IPS-18c (cell line): ENCODE data around the gene ST3GAL6.

Experiments
- H3K4me3 ChIP-seq: 2 replicates; pipeline ENCODE4 v1.7.0; 2013; ENCODE audit warnings: low read depth, mild to moderate bottlenecking, low read length, moderate library complexity; ENCODE audit not compliant: insufficient read depth
- H3K9me3 ChIP-seq: one replicate; pipeline ENCODE4 v1.6.1; 2013; ENCODE audit warnings: mild to moderate bottlenecking, low read length, moderate library complexity; ENCODE audit not compliant: control insufficient read depth, insufficient read depth

ST3GAL6 gene

DNA sequence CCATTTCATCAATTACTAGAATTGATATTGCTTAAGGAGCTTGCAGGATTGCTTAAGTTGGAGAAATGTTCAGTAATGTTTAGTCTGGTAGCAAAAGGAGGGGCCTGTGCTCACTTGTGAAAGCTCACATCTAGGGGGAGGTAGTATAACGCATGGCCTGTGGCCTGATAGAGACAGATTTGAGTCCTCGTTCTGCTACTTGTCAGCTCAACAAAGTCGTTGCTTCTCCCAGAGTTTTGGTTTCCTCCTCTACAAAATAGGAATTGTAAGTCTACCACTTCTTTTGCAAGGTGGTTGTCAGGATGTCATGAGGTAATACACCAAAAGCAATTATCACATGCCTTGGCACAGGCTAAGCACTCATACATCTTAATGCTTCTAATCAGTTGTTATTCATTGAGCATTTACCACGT is 1.3 kb downstream of the ST3GAL6 start:
- H3K4me3 ChIP-seq = no peak overlapping the region

DNA sequence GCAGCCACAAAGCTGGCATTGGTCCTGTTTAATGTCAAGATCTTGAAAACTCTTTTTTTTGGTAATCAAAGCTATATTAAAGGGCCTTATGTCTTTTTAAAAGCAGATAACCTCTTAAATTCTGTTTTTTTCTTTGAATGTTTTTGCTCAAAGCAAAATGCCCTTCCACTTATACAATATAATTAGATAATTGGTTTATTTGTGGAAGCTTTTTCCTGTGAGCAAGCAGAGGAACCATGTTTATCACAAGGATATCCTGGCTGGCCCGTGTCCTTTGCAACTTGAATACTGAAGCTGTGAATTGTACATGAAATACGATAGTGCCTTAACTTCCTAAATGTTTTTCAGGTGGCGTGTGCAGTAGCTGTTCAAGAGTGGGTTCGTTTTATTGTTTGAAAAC is 2.6 kb downstream of the ST3GAL6 start:
- no peaks in the 10 kb centered on the region for H3K9me3 ChIP-seq
- H3K4me3 ChIP-seq = no peak overlapping the region

More for the DNA sequence above, 1.3 kb downstream of the ST3GAL6 start:
- H3K9me3 ChIP-seq = no peaks in the 10 kb centered on the region

DNA sequence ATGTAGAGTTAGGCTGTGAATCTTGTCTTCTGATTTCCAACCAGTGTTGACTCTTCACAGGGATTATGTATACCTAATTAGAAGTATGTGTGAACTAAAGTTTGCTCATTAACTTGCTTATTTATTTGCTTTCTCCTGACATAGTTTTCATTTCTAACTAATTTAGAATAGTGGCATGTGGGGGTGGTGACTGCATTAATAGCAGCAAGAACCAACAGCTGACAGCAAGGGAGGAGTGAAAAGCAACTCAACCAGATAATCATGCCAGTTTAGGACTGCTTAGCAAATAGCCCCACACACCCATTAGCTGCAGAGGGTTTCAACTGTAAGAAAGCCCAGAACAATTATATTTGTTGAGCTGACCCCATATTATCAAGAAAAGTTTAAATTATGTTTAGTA is 3.8 kb downstream of the ST3GAL6 start:
- Histone ChIP-seq H3K9me3 (no peaks in the 10 kb centered on the region), H3K4me3 (no peak overlapping the region)

DNA sequence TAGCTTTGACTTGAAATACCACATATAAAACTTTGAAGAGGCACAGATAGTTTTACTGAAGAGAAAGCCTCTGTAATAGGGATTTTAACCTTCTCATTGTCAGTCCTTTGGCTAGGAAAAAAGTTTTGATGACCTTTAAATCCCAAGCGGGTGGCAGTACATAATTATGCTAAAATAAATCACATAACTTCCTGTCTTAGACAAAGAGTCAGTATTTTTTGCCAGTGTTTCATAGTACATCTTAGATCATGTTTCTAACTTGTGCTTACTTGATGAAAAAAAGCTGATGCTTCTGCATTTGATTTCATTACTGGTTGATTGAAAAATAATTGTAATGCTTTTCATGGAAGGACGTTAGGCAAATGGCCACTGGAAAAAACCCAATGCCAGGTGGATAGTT is 5.8 kb downstream of the ST3GAL6 start:
- H3K4me3 ChIP-seq = no peak overlapping the region
- no peaks in the 10 kb centered on the region for H3K9me3 ChIP-seq

DNA sequence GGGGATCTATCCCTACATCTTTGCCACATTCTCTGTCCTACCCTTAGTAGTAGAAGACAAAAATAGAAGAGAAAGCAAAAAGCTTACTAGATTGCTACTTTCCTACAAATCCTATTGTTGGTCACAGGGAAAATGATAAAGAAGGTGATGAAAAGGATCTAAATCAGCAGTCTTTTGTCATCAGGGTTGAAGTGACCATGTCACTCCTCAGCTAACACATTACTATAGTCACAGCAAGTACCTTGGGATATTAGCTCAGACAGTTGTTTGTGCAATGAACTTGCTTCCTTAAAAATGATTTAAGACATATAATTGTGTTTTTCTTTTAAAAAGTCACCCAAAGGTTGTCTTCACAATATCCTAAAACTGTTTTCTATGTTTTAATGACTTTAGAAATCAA is 6.3 kb downstream of the ST3GAL6 start:
- Histone ChIP-seq H3K9me3 (no peaks in the 10 kb centered on the region), H3K4me3 (no peak overlapping the region)

DNA sequence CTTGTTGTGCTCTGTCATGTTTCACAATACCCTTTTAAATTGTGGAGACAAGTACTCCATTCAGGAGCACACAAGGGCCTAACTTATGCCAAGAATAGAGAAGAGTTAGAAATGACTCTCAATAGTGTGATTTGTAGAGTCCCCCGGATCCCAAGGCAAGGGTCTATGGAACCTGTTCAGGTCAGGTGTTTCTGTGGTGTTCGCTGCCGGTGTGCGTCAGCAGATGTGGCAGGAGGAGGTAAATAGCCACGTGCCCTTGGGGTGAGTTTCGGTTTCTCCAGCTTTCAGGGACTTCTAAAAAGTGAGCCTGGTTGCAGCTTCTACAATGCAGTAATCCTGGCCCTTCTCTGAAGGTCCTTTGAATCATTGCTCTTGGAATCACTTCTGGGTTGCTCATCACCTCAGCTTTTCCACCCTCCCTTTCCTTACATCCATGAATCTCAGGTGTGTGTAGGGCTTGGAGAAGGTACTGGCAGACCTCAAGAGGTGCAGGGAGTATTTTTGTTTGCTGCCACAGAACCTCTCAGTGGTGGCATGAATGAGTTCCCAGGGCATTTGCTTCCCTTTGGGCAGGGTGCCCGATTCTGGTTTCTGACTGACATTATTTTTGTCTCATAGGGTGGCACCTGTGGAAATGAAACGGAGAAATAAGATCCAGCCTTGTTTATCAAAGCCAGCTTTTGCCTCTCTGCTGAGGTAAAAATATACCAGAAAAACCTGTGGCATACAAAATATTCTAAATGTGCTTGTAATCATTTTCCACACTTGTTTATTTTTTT is 7.3 kb downstream of the ST3GAL6 start:
- H3K9me3 ChIP-seq = no peaks in the 10 kb centered on the region
- no peak overlapping the region for H3K4me3 ChIP-seq

DNA sequence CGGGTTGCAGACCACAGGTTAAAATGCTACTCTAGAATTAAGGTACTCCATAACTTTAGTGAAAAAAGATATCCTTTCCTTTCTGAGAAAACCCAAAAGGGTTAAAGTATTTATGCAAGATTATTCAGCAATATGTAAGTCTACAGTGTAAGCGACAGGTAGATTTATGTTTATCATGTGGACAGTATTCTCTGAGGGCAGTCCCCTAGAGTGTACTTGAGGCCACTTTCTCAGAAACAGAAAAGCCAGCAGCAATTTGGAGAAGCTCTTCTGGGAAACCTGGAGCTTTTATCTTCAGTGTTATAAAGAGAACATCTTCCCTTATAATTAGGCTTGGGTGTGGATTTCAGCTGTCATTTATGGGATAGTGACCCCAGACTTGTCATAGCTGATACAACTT is 8.9 kb downstream of the ST3GAL6 start:
- H3K4me3 ChIP-seq = no peak overlapping the region

DNA sequence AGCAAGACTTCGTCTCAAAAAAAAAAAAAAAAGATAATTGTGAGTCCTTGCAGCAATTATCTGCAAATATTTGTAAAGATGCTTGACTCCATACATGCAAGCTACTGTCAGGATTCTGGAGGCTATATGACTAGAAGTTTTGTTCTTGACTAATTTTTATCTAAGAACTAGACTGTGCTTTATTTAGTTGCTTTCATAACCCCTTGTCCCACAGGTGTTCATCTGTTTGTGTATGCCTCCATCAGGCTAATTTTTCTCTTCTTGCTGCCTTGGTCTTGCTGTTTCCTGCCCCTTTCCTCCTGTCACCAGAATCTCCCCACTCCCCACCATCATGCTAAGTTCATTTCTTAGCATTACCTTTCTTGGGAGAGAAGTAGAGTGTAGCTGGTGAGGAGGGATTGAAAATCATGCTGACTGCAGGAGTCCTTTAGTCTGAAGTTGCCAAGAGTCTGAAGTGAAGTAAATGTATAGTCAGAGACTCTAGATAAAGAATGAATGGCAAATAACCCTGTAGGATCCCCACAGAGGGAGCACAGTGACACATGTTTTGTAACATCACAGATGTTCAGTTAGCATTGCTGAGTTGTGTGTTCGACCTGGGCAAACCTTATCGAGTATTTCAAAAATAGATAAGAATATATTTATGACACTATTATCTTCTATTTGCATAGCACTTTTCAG is 12.5 kb downstream of the ST3GAL6 start:
- no peak overlapping the region for H3K4me3 ChIP-seq

More for the DNA sequence above, 8.9 kb downstream of the ST3GAL6 start:
- H3K9me3 ChIP-seq = no peaks in the 10 kb centered on the region

DNA sequence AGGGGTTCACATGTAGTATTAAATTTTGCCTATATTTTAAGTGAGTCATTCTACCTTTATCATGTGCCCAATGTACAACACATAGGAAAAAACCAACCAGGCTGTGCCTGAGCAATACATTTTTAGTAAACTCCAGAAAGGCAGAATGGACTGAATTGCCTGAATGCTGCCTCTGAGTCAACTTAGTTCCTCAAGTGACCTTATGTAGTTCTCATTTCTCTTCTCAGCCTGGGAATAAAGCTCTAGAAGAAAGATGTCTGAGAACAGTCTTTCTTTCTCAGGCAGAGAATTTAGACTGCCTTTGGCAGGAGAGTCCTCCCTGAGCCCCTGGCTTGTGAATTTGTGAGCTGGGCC is 13.0 kb downstream of the ST3GAL6 start:
- H3K4me3 ChIP-seq = no peak overlapping the region
- H3K9me3 ChIP-seq = no peaks in the 10 kb centered on the region

More for the DNA sequence above, 12.5 kb downstream of the ST3GAL6 start:
- no peaks in the 10 kb centered on the region for H3K9me3 ChIP-seq

DNA sequence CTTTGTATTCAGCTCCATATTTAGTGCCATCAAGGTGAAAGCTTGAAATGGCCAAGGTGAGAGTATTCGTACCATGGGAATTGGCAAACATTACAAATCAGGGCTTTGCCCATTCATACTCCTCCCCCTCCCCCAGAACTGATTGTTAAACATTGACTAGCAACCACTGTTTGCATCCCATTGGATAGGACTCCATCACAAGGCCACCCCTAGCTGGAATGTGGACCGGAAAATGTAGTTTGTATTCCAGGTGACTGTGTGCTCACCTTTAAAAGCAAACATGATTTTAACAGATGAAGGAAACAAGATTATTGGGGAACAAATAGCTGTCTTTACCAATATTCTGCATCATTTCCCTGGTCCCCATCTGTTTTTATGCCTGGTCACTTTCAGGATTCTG is 14.1 kb downstream of the ST3GAL6 start:
- Histone ChIP-seq H3K9me3 (no peaks in the 10 kb centered on the region), H3K4me3 (no peak overlapping the region)

DNA sequence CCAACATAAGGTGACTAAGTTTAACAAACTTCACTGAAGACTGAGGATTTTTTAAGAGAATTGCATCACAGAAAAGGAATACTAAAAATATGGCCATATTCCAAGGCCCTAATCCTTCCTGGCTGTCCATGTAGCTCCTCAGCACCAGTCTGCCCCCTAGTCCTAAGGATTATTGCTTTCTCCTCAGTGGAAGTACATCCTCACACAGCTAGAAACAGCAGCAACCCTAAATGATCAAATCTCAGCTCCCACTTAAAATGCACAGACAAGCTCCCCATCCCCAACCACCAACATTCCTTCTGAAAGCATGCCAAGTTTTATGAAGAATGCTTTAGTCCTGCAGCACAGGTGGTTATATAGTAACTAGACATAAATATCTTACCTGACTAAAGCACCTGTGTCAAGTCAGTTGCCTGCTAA is 14.7 kb downstream of the ST3GAL6 start:
- no peaks in the 10 kb centered on the region for H3K9me3 ChIP-seq
- H3K4me3 ChIP-seq = no peak overlapping the region

DNA sequence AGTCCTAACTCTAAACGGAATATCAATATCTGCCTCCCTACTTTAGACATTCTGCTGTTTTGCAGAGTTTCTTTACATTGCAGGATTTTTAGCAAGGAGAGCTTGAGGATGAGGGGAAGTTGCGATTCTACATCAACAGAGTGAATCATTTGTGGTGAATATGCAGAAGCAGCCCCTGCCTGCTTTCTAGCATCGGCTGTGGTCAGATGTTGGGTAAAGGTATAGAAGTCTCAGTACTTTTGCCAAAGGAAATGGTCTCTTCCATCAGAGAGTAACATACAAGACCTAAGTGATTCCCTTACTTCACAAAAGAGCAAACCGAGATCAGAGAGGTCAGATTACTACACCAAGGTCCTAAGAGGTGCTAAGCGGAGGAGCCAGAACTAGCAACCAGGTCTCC is 15.2 kb downstream of the ST3GAL6 start:
- Histone ChIP-seq H3K9me3 (no peaks in the 10 kb centered on the region), H3K4me3 (no peak overlapping the region)

DNA sequence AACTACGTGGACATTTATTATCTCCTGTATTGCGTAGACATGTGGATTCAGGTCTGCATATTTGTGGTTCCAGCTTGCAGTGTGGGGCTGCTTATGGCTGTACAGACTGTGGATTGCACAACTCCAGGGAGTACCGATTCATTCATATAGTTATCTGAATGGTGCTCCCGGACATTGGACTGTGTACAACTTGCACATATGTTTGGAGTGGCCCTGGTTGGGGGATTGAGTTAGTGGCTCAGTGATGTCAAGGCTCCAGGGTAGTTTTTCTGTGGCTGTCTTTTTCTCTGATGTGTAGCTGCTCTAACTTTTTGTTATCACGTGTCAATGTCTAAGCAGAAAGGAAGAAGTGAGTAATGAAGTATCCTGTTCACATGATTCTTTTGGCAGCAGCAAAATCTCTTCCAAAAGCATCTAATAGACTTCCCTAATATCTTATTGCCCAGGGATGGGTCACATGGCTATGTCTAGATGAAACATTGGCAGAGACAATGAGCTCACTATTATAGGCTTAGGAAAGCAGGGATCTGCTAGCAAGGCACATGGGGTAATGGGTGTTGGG is 15.8 kb downstream of the ST3GAL6 start:
- no peaks in the 10 kb centered on the region for H3K9me3 ChIP-seq
- H3K4me3 ChIP-seq = no peak overlapping the region

DNA sequence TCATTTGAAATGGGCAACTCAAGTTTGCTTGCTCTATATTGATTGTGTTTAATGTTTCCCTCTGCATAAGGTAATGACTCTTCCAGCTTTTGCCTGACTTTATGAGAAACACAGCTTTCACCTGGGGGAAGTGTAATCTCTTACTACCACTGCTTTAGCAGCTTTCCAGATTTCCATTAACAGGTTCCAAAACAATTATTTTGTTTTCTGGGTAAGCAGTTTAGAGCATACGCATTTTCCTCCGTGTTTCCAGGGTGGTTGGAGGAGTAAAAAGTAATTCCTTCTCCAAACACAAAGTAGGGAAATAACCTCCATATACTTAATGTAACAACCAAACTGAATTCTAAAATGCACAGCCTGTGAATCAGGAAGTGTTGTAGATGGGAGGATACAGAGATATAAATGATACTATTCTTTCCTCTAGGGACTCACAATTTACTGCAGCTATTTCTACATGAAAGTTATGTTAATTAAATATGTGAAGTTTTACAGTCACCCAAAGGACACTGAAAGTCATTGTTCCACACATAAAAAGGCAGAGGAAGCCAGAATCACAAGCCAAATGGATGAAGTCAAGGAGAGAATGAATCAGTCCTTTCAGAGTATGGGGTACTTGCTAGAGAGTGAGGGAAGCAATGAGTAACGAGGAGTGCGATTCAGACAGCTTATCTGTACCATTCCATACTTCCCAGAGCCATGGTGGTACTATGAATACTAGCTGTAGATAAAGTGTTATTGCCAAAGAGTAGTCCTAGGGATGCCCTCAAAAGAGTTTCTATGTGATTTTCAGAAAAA is 16.6 kb downstream of the ST3GAL6 start:
- H3K9me3 ChIP-seq = no peaks in the 10 kb centered on the region
- H3K4me3 ChIP-seq = no peak overlapping the region

DNA sequence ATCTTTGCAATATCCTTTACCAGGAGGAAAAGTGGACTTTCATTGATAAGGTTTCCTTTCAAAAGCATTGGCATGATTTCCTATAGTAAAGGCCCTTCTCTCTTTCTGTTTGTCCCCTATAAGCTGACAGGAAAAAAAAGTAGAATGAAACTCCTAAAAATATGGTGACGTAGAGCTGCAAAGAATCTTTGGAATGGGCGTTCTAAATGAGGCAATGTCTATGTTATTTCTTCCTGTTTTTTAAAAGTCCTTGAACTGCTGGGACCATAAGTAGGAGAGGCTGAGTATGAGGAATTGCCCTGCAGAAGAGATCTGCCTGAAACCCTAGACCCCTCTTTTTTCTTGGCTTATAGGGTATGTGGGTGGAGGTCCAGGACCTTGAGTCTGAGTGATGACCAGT is 17.2 kb downstream of the ST3GAL6 start:
- no peaks in the 10 kb centered on the region for H3K9me3 ChIP-seq
- H3K4me3 ChIP-seq = no peak overlapping the region

DNA sequence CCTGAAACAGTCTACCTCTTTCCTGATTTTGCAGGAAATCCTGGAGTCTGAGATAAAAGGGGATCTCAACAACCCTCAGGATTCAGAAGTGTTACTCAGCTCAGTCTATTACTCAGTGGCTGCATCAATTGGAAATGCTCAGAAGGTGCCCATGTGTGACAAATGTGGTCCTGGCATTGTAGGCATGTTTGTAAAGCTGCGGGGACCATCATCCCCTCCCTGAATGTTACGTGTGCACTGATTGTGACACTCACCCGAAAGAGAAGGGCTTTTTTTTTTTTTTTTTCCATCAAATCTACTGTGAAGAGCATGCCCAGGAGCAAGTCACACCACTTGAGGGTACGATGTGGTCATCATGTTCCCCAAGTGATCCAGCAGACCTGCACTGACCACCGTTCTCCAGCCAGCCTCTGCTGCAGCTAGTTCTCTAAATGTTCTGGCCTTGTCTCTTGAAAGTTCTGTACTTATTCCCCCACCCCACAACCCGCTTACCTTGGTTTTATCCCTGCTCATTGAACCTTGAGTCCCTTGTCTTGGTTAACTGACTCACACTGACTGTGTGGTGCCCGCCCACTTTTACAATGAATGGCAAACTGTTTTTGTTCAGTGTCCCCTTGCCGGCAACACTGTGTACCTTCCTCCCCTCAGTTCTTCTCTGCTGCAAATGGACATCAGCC is 19.8 kb downstream of the ST3GAL6 start:
- Histone ChIP-seq H3K9me3 (no peaks in the 10 kb centered on the region), H3K4me3 (no peak overlapping the region)

DNA sequence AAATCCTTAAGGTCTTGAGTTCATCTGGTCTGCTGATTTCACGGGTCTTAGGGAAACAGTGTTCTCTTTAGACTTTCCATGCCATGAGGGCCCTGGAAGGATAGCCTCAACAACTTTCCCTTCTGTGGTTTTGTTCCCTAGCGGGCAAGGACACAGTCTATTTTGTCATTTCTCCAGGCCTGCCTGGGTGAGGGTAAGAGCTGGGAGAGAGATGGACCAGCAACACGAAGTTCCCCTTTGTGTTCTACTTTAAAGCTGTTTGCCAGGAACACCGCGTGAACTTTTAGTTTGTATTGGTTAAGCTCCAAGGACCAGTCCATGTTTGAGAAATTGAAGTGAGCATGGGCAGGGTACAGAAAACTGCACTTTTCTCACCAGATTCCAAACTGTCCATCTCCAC is 20.9 kb downstream of the ST3GAL6 start:
- Histone ChIP-seq H3K4me3 (no peak overlapping the region), H3K9me3 (no peaks in the 10 kb centered on the region)
